SK-N-MC (cell line): ENCODE measurements around the gene EHD4.

Experiments used
- EZH2 ChIP-seq: fragments of 200-600 bp; sonication (generic); IDR thresholded peaks from one replicate; pipeline ENCODE4 v1.6.1; 2017; ENCODE audit warnings: antibody characterized with exemption
- POLR2AphosphoS5 ChIP-seq: IDR thresholded peaks from 2 replicates; pipeline ENCODE4 v1.6.1; 2012; ENCODE audit warnings: mild to moderate bottlenecking, low read depth, low read length, borderline replicate concordance

GRCh38 chr15:41992803-41993190 lies 20.4 kb upstream of the EHD4 start:
- TF ChIP-seq EZH2, result no peak
- no peak for TF ChIP-seq POLR2AphosphoS5
